ENCODE results near the gene STAMBPL1. TPM values are rescaled to one million over a fixed set of nuclear protein-coding genes. Genes with fewer than 3 reads are reported as not detected.

The STAMBPL1 gene
- total RNA-seq, 1 donor from 2014 or later = 2.4 TPM

DNA sequence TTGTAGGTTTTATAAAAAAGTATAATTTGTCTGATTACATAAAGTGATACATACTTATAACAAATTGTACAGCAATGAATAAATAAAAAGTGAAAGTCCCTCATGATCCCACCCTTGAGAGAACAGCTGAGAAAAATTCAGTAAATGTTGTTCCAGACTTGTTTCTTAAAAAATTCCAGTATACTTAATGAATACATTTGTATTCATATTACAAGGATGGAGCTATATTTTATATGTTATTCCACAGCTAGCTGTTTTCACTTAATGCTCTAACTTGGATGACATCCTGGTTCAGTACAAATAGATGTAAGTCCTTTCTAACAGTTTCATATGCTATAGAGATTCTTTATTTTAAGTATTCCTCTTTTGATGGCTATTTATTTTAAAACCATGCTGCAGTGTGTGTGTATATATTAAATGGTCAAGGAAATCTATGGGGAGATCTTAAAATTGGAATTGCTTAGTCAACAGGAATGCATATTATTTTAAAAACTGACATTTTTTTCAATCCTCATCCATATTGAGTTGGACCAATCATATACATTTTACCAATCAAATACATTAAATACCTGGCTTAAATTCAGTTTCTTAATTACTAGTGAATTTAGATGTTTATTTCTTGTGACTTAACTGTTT lies 8.9 kb downstream of the STAMBPL1 start:
- ATAC-seq = no peak
- intact Hi-C loops (cut with micrococcal nuclease) = no loop called here
- no peak for DNase-seq

DNA sequence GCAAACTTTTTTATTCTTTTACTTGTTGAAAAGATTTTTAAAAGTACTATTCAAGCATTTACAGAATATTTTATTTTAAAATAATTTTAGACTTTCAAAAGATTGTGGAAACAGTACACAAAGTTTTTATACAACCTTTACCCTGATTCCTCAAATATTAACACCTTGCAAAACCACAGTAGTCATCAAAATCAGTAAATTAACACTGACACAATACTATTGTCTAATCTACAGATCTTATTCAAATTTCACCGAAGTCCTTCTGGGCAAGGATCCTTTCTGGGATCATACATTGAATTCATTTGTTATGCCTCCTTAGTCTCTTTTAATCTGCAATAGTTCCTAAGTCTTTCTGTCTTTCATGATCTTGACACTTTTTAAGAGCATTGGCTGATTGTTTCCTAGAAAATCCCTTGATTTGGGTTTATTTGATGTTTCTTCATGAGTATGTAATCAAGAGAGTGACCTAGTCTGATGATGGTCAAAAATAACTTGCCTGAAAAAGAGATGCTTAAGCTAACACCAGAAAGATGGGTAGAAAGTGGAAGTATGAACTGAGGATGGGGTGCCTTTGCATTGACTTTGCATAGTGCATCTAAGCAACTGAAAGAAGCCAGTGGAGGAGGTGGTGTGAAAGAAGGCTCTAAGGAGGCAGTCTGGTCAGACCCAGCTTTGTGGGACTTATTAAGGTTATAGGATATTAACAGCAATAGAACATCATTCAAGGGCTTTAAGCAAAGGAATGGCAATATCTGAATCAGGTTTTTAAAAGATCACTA lies 9.7 kb downstream of the STAMBPL1 start:
- intact Hi-C loops (cut with micrococcal nuclease) = no loop called here
- DNase-seq = no peak
- no peak for ATAC-seq

DNA sequence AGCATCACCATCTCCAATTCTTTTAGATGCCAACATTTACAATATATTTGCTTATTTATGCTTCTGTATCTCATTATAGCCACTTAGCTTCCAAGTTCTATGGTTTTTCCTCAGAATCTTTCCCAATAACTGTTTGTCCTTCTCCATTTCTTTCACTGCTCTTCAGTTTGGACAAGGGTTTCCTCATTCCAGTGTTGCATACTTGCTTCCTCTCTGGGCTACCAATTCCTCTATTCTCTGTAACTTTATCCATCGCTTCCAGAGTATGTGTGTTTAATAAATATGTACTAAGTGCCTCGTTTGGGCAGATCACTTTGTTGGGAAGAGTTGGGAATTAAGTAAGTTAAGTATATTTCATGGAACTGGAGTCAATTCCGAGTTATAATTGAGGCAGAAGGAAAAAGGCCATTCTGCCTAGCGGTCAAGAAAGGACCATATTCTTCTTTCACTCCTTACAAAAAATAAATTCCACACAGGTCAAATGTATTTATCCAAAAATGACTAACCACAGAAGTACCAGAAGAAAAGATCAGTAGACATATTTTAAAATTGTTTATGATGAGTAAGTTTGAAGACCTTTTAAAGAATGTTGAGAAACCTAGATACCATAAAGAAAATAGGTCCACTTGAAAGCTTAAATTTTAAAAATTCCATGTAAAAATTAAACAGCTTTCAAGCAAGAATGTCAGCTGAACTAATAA lies 10.8 kb downstream of the STAMBPL1 start:
- ATAC-seq = no peak
- intact Hi-C loops (cut with micrococcal nuclease) = no loop called here
- DNase-seq = no peak

DNA sequence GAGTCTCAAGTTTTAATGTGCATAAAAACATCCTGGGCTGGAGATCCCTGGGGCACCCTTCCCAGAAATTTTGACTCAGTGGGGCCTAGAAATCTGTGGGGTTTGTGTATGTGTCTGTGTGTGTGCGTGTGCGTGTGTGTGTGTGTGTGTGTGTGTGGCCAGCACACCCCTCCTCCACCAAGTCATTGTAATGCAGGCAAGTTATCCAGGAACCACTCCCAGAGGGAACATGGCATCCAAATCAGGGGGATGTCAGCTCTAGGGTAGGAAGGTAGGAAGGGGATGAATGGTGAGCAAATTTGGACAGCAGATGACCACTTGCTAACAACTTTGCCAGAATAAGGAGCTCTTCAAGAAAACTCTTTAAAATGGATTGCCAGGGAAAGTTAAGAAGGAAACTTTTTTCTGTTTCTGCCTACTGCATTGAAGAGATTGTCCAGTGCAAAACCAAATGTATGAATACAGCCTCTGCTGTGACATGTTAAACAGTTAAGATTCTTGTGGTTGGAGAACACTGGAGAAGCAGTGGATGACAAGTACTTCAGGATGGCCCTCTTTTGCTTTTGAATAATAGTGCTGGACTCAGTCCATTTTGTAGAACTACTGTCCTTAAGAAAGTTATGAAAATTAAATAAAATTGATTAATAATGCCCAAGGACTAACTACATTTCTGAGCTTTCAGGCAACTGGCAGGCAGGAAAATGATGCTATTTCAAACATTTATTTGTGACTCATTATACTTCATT lies 12.3 kb downstream of the STAMBPL1 start:
- ATAC-seq = no peak
- no peak for DNase-seq
- intact Hi-C loops (cut with micrococcal nuclease) = no loop called here

DNA sequence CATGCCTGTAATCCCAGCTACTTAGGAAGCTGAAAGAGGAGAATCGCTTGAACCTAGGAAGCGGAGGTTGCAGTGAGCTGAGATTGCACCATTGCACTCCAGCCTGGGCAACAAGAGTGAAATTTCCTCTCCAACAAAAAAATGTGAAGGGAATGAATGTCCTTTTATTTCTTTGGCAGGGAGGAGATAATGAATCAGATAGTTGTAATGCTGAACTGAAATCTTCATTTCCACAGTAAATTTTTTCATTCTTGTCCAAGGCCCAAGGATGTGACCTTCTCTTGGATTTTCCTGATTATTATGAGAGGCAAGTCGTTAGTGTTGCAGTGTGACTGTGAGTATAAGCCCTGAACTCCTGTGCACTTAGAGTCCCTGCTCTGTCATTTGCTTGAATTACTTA lies 13.6 kb downstream of the STAMBPL1 start:
- ATAC-seq = peak; percentile 14
- DNase-seq = no peak
- intact Hi-C loops (cut with micrococcal nuclease) = no loop called here

DNA sequence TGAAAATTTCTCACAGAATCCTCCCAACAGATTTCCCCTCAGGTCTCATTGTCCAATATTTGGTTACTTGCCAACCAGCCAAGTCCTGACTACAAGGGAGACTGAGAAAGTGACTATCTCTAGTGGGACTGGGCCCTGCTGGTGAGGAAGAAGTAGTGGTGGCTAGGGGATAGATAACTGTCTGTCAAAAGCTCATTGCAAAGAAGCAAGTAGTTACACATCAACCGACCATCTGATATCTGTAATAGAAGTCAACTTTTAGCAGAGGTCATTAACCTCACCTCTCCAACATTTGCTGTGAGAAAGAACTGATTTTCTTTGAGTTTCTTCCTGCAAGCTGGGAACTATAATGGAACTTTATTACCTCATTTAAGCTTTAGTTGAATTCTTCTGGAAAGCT lies 15.2 kb downstream of the STAMBPL1 start:
- intact Hi-C loops (cut with micrococcal nuclease) = no loop called here
- DNase-seq (no peak), ATAC-seq (no peak)

DNA sequence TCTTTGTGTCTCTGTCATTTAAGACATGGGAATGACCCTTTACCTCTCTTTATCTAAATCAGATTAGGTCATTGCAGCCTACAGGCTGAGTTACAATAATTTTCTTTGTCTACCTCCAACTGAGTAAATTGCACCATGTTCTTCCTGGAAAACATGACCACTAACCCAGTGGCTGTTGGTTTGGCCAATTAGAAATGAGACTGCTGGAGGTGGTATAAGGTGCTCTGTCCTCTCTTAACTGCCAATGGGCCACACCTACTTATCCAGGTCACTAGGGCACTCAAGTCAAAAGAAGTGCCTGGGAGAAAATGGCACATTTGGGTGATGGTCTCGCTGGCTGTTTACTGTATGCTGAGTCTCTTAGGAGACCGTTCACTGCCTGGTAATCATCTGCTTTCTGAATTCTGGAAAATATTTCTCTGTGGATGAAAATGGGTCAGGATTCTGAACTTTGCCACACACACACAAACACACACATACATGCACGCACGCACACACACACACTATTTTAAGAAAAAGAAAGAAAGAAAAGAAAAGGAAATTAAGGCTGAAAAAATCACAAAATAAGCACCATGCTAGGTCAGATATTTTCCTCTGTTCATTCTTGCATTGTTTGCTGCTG lies 16.4 kb downstream of the STAMBPL1 start:
- intact Hi-C loops (cut with micrococcal nuclease) = no loop called here

DNA sequence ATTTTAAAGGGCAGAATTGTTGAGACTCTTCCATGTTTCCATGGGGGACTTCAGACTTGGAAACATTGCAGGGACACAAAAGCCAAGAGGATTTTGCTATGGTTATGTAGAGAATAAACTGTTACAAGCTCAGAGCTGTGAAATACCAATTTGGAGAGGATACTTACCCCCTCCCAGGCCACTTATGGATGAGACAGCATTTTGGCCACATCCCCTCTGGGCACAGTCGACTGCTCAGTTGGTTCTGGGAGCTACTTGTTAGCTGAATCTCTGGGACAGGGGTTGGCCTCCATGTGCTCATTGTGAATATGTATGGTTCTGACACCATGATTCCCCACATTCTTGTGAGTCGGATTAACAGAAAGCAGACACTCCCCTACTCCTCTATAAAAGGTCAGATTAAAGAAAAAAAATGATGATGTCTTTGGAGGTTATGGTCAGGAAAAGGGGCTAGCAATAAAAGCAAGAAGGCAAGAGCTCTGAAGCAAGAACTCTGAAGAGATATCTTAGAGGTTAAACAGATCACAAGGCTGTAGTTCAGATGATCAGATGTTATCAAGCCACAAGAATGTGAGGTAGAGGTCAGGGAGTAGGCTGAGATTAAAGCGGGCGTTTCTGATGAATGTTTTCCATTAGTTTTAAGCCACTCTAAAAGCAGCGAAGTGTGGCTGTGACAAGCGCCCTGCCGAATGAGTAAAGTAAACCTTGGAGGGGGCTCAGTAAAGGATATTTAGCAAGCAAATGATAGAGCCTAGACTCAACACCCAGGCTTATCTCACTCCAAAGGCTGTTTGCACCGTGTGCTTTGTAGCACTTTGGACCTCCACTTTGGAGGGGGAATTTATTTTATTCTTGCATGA lies 17.2 kb downstream of the STAMBPL1 start:
- intact Hi-C loops (cut with micrococcal nuclease) = no loop called here
- DNase-seq (no peak), ATAC-seq (no peak)

More for the DNA sequence above, 16.4 kb downstream of the STAMBPL1 start:
- no peak for ATAC-seq
- DNase-seq = no peak

DNA sequence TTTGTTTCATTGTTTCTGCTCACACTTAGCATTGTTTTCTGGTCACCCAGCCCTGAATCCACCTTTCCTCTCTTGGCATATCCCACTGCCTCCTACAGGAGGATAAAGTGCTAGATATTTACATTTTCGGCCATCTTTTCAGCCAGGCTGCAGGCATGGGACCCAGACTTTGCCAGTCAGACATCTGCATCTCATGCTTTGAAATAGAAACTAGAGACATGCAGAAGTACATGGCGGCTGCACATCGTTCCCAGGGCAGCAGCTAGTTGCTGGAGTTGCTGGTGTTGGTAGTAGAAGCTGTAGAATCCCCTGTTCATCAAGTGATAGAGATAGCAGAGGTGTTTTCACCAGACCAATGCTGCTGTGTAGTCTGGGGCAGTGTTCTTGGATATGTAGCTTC lies 18.7 kb downstream of the STAMBPL1 start:
- DNase-seq (no peak), ATAC-seq (no peak)
- intact Hi-C loops (cut with micrococcal nuclease) = no loop called here

DNA sequence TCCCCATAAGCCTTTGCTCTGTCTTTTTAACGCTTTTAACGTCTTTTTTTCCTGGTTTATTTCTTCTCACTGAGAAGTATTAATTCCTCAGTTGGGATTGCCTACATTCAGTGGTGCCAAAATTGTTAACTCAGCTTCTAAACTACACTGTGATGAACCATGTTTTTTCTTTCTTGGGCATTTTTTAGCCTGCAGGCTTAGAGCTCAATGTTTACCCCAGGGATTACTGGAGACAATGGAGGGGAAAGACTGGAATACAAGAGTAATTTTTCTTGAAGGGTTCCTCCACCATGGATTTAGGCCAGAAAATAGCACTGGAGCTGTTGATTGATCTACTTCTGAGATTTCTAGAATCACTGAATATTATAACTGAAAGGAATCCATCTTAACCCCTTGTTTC lies 19.8 kb downstream of the STAMBPL1 start:
- DNase-seq = no peak

DNA sequence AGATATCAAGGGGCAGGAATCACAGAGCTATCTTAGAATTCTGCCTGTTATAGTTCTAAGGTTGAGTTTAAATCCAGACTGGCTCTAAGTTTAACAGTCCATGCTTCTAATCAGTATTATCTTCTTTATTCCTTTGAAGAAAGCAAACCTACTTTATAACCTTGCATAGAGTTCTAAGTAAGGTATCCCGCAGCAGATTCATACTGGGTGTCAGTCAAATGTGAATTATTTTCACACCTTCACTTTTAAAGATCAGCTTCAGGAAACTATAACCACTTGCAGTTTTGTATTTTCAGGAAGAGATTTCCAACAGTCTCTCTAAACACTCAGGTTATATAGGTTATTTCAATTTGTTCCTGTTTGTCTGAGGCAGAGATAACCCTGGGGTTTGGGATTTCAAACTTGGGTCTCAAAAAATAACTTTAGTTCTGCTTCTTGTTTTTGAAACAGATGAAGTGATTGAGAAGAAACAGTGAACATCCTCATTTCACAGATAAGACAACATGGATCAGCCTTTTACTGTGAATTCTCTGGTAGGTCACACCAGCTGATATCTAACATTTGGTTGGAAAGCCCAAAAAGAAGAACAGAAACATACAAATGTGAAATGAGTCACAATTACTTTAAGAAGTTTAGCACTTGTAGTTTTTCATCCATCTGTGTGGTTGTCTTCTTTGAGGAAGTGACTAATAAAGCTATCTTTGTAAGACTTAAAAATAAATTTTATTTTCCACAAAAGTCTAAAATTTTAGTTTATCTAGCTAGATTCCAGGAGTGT lies 21.4 kb downstream of the STAMBPL1 start:
- no peak for ATAC-seq
- no peak for DNase-seq
- intact Hi-C loops (cut with micrococcal nuclease) = no loop called here

More for the DNA sequence above, 19.8 kb downstream of the STAMBPL1 start:
- intact Hi-C loops (cut with micrococcal nuclease) = no loop called here
- ATAC-seq = no peak

DNA sequence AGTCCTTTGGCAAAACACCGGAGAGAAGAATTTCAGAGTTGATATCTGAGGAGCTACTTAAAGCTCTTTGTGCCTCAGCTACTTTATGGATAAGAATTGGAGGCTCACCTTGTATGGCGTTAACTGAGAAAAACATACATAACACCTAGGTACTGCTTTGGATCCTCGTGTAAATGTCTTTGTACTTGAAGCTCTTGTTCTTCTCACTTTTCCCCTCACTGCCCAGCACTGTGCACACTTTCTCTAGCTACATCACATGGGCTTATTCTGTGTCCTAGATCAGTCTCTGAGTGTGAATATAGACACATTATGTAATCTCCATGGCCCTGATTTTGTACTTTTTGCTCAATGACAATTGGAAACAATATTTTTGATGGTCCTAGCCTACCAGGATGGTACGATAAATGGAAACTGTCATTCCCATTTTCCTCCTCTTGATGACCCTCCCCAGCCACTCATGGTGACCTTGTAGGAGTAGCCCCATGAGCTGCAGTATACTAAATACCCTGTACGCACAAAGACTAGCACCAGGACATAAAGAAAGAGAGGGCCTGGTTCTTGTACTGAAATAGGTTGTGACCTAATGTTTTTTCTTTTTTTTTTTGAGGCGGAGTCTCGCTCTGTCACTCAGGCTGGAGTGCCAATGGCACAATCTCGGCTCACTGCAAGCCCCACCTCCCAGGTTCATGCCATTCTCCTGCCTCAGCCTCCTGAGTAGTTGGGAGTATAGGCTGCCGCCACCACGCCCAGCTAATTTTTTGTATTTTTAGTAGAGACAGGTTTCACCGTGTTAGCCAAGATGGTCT lies 22.1 kb downstream of the STAMBPL1 start:
- DNase-seq = no peak
- ATAC-seq = no peak
- intact Hi-C loops (cut with micrococcal nuclease) = no loop called here

DNA sequence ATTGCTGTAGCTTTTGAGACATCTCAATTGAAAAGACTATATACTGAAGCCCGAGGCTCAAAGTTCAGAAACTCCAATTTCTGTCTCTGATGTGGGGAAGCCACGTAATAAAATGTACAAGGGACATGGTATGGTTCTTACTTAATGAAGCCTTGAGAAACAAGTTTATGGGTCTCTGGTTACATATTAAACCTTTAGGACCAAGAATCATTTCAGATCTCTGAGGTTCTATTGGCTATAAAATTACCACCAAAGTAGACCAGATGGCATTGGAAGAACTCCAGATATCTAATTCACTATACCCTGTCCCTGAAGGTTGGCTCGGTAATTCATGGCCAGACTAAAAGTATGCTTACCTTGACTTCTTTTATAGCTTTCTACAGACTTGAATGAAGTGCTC lies 23.7 kb downstream of the STAMBPL1 start:
- no peak for ATAC-seq
- DNase-seq = no peak
- intact Hi-C loops (cut with micrococcal nuclease) = no loop called here

DNA sequence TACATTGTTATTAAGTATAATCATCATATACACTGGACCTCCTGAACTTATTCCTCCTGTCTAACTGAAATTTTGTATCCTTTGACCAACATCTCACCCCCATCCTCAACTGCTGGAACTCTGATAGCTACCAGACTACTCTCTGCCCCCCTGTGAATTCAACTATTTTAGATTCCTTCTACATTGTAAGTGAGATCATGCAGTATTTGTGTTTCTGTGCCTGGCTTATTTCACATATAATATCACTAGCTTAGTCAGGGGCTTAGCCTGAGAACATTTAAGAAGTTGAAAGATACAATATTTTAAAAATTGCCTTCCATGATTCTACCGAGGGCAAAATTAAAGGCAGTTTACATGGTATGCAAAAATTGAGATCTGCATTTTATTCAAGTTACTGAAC lies 26.9 kb downstream of the STAMBPL1 start:
- ATAC-seq (no peak), DNase-seq (no peak)
- intact Hi-C loops (cut with micrococcal nuclease) = no loop called here

DNA sequence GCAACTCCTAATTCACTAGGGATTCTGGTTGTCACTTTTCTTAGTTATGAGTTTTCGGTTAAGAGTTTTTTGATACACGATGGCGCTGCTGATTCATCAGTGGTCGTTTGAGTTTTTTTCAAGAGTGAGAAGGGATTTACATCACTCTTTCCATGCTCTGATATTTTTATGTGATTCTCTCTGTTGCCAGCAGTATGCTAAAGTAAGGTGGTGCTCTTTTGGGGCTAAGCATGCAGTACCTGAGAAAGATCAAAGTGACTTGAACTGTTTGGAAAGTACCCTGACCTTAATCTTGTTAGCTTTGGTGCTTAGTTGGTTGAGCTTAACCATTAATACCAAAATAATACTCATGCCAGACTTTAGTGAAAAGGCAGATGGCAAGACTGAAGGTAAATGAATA lies 28.1 kb downstream of the STAMBPL1 start:
- DNase-seq (no peak), ATAC-seq (no peak)
- intact Hi-C loops (cut with micrococcal nuclease) = no loop called here

DNA sequence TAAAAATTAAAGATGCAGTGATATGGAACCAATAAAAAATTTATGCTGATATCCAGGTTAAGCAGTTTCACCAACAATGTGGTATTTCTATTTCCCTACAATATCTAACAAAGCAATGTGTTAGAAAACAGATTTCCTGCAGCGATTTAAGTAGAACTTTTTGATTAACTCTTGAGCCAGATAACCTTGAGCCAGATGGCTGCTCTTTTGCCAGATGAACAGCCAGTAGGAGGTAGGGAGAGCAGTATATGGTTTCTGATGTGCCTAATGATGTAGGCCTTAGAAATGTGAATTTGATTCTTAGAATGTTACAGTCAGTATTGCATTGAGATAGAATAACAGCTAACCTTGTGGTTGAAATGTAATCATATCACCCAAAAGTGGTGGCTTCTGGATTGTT lies 31.1 kb downstream of the STAMBPL1 start:
- no peak for ATAC-seq
- intact Hi-C loops (cut with micrococcal nuclease) = no loop called here
- DNase-seq = no peak

DNA sequence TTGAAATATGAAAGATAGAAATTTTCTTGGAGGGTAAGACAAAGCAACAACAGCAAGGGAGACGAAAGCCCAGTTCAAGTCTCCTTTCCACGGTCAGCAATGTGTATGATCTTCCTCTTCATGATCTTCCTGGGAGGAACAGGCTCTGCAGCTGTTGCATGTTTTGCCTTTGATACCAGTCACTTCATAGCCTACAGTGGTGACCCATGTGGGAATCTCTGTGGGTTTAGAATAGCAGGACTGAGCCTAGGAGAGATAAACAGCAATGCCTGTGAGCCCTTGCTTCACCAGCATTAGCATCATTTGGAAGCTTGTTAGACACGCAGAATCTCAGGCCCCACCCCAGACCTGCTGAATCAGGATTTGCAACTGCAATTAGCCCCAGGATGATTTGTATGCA lies 31.8 kb downstream of the STAMBPL1 start:
- ATAC-seq (no peak), DNase-seq (no peak)
- intact Hi-C loops (cut with micrococcal nuclease) = no loop called here
